Measurements from ENCODE around the gene ELL. TPM values are rescaled to one million over a fixed set of nuclear protein-coding genes. Genes with fewer than 3 reads are reported as not detected.
A peak's percentile ranks its signal among the peaks of the same experiment; 100 is the strongest.

The ELL gene
- total RNA-seq, 1 donor from 2014 or later: 16.0 TPM

- no peaks in the 10 kb centered on the region for H3K36me3 ChIP-seq (ENCODE audit: insufficient read depth, low read length)
- H3K27me3 ChIP-seq (ENCODE audit: insufficient read depth, low read length): no peaks in the 10 kb centered on the region
- no peak overlapping the region for H3K4me3 ChIP-seq (ENCODE audit: insufficient read depth, low read depth, low read length)
- TF ChIP-seq CTCF (IDR thresholded peaks at IDR 0.05; ENCODE audit: insufficient read depth, low read depth, low read length): peak; percentile 25
- no peak for TF ChIP-seq EZH2 (IDR thresholded peaks at IDR 0.05; ENCODE audit: insufficient read depth, low read length)
- FAIRE-seq (no peak), DNase-seq (ENCODE audit: low read depth) (no peak)
- no peaks in the 10 kb centered on the region for H3K27me3 Mint-ChIP-seq (ENCODE audit: low read depth, unreplicated experiment)
- H3K9me3 Mint-ChIP-seq (ENCODE audit: unreplicated experiment): no peaks in the 10 kb centered on the region
- peaks cover 4% of the 10 kb centered on the region for H3K36me3 Mint-ChIP-seq (ENCODE audit: low read depth, unreplicated experiment)
- H3K27ac ChIP-seq (ENCODE audit: low read depth, low read length): no peak overlapping the region
- no peaks in the 10 kb centered on the region for H3K9me3 ChIP-seq (ENCODE audit: insufficient read depth, low read depth, low read length)
- H3K9ac ChIP-seq (ENCODE audit: low read length): no peak overlapping the region
- H2AFZ ChIP-seq (ENCODE audit: low read depth, low read length): no peak overlapping the region
- no peak overlapping the region for H3K4me3 Mint-ChIP-seq (ENCODE audit: unreplicated experiment)
- no peak overlapping the region for H3K27ac Mint-ChIP-seq (ENCODE audit: unreplicated experiment)
- peaks cover 95% of the 10 kb centered on the region for H3K79me2 ChIP-seq (ENCODE audit: insufficient read depth, low read length)
- H3K4me1 ChIP-seq (ENCODE audit: insufficient read depth, low read length): peaks cover 12% of the 10 kb centered on the region
- H3K4me2 ChIP-seq (ENCODE audit: low read length): no peak overlapping the region
- peaks cover 30% of the 10 kb centered on the region for H3K4me1 Mint-ChIP-seq (ENCODE audit: low read depth, unreplicated experiment)
- H4K20me1 ChIP-seq (ENCODE audit: insufficient read depth, low read length): peaks cover 98% of the 10 kb centered on the region
Observed at GRCh38 chr19:18488403-18488723, 33.5 kb downstream of the ELL start.

GRCh38 chr19:18487576-18488402, 34.1 kb downstream of the ELL start:
- H4K20me1 ChIP-seq (ENCODE audit: insufficient read depth, low read length): peaks cover 98% of the 10 kb centered on the region
- H3K36me3 ChIP-seq (ENCODE audit: insufficient read depth, low read length): no peaks in the 10 kb centered on the region
- H3K4me1 ChIP-seq (ENCODE audit: insufficient read depth, low read length): peaks cover 12% of the 10 kb centered on the region
- H3K9ac ChIP-seq (ENCODE audit: low read length): no peak overlapping the region
- H3K9me3 ChIP-seq (ENCODE audit: insufficient read depth, low read depth, low read length): no peaks in the 10 kb centered on the region
- no peak overlapping the region for H3K4me3 Mint-ChIP-seq (ENCODE audit: unreplicated experiment)
- H3K4me2 ChIP-seq (ENCODE audit: low read length): no peak overlapping the region
- H3K4me1 Mint-ChIP-seq (ENCODE audit: low read depth, unreplicated experiment): peaks cover 33% of the 10 kb centered on the region
- no peak overlapping the region for H3K27ac Mint-ChIP-seq (ENCODE audit: unreplicated experiment)
- H2AFZ ChIP-seq (ENCODE audit: low read depth, low read length): no peak overlapping the region
- peaks cover 95% of the 10 kb centered on the region for H3K79me2 ChIP-seq (ENCODE audit: insufficient read depth, low read length)
- no peak overlapping the region for H3K27ac ChIP-seq (ENCODE audit: low read depth, low read length)
- H3K27me3 ChIP-seq (ENCODE audit: insufficient read depth, low read length): no peaks in the 10 kb centered on the region
- H3K36me3 Mint-ChIP-seq (ENCODE audit: low read depth, unreplicated experiment): peaks cover 4% of the 10 kb centered on the region
- no peak overlapping the region for H3K4me3 ChIP-seq (ENCODE audit: insufficient read depth, low read depth, low read length)
- no peak for DNase-seq (ENCODE audit: low read depth)
- no peak for FAIRE-seq
- TF ChIP-seq EZH2 (IDR thresholded peaks at IDR 0.05; ENCODE audit: insufficient read depth, low read length): no peak
- no peak for TF ChIP-seq CTCF (IDR thresholded peaks at IDR 0.05; ENCODE audit: insufficient read depth, low read depth, low read length)
- no peaks in the 10 kb centered on the region for H3K9me3 Mint-ChIP-seq (ENCODE audit: unreplicated experiment)
- no peaks in the 10 kb centered on the region for H3K27me3 Mint-ChIP-seq (ENCODE audit: low read depth, unreplicated experiment)

GRCh38 chr19:18486746-18487145, 35.1 kb downstream of the ELL start:
- FAIRE-seq: no peak
- no peaks in the 10 kb centered on the region for H3K9me3 Mint-ChIP-seq (ENCODE audit: unreplicated experiment)
- H3K27ac ChIP-seq (ENCODE audit: low read depth, low read length): no peak overlapping the region

More at GRCh38 chr19:18486746-18487145, 35.1 kb downstream of the ELL start:
- H3K4me3 ChIP-seq (ENCODE audit: insufficient read depth, low read depth, low read length): no peak overlapping the region
- no peak for DNase-seq (ENCODE audit: low read depth)
- peak overlapping the region; percentile 37 for H3K27ac Mint-ChIP-seq (ENCODE audit: unreplicated experiment)
- H3K4me1 Mint-ChIP-seq (ENCODE audit: low read depth, unreplicated experiment): peaks cover 36% of the 10 kb centered on the region
- no peaks in the 10 kb centered on the region for H3K9me3 ChIP-seq (ENCODE audit: insufficient read depth, low read depth, low read length)
- H3K36me3 Mint-ChIP-seq (ENCODE audit: low read depth, unreplicated experiment): peaks cover 4% of the 10 kb centered on the region
- H3K4me2 ChIP-seq (ENCODE audit: low read length): peak overlapping the region; percentile 66
- H3K4me1 ChIP-seq (ENCODE audit: insufficient read depth, low read length): peaks cover 12% of the 10 kb centered on the region
- H3K4me3 Mint-ChIP-seq (ENCODE audit: unreplicated experiment): no peak overlapping the region
- no peaks in the 10 kb centered on the region for H3K27me3 ChIP-seq (ENCODE audit: insufficient read depth, low read length)
- peak overlapping the region; percentile 44 for H3K9ac ChIP-seq (ENCODE audit: low read length)
- TF ChIP-seq EZH2 (IDR thresholded peaks at IDR 0.05; ENCODE audit: insufficient read depth, low read length): no peak
- no peak for TF ChIP-seq CTCF (IDR thresholded peaks at IDR 0.05; ENCODE audit: insufficient read depth, low read depth, low read length)
- H3K79me2 ChIP-seq (ENCODE audit: insufficient read depth, low read length): peaks cover 93% of the 10 kb centered on the region
- H4K20me1 ChIP-seq (ENCODE audit: insufficient read depth, low read length): peaks cover 98% of the 10 kb centered on the region
- no peaks in the 10 kb centered on the region for H3K36me3 ChIP-seq (ENCODE audit: insufficient read depth, low read length)
- no peaks in the 10 kb centered on the region for H3K27me3 Mint-ChIP-seq (ENCODE audit: low read depth, unreplicated experiment)
- H2AFZ ChIP-seq (ENCODE audit: low read depth, low read length): no peak overlapping the region
